GM04504 (cell line): ENCODE results near the gene MYL10.
A peak's percentile ranks its signal among the peaks of the same experiment; 100 is the strongest.

ENCODE experiments used
- DNase-seq: peaks from one replicate; pipeline ENCODE4 v3.0.0-alpha.2; 2012; ENCODE audit warnings: low read depth

MYL10 gene

GRCh38 chr7:101629171-101629570 lies at the start of gene MYL10:
MYL10 (minus strand) TSS chr7:101629296; CDS start chr7:101629118, 178 bp downstream.
- no peak for DNase-seq

- peak; percentile 85 for DNase-seq
Observed at GRCh38 chr7:101678658-101679057, 49.6 kb upstream of the MYL10 start.

GRCh38 chr7:101677797-101678479 lies 48.8 kb upstream of the MYL10 start:
- no peak for DNase-seq

- DNase-seq: no peak
Observed at GRCh38 chr7:101677391-101677790, 48.3 kb upstream of the MYL10 start.

GRCh38 chr7:101676956-101677355 lies 47.9 kb upstream of the MYL10 start:
- no peak for DNase-seq

GRCh38 chr7:101676062-101676598 lies 47.0 kb upstream of the MYL10 start:
- DNase-seq: no peak

- DNase-seq: no peak
Observed at GRCh38 chr7:101674439-101674838, 45.3 kb upstream of the MYL10 start.

GRCh38 chr7:101673951-101674350 lies 44.9 kb upstream of the MYL10 start:
- no peak for DNase-seq

- no peak for DNase-seq
Observed at GRCh38 chr7:101673315-101673714, 44.2 kb upstream of the MYL10 start.

GRCh38 chr7:101671371-101672356 lies 42.6 kb upstream of the MYL10 start:
- no peak for DNase-seq

- DNase-seq: no peak
Observed at GRCh38 chr7:101669307-101669706, 40.2 kb upstream of the MYL10 start.

GRCh38 chr7:101668726-101669125 lies 39.6 kb upstream of the MYL10 start:
- DNase-seq: no peak

- DNase-seq: no peak
Observed at GRCh38 chr7:101667920-101668319, 38.8 kb upstream of the MYL10 start.

- no peak for DNase-seq
Observed at GRCh38 chr7:101667399-101667798, 38.3 kb upstream of the MYL10 start.

- no peak for DNase-seq
Observed at GRCh38 chr7:101666741-101667140, 37.6 kb upstream of the MYL10 start.

GRCh38 chr7:101666293-101666692 lies 37.2 kb upstream of the MYL10 start:
- no peak for DNase-seq

- DNase-seq: no peak
Observed at GRCh38 chr7:101664893-101665471, 35.9 kb upstream of the MYL10 start.

- no peak for DNase-seq
Observed at GRCh38 chr7:101664436-101664835, 35.3 kb upstream of the MYL10 start.

- no peak for DNase-seq
Observed at GRCh38 chr7:101663747-101664146, 34.7 kb upstream of the MYL10 start.

- DNase-seq: no peak
Observed at GRCh38 chr7:101662447-101662998, 33.4 kb upstream of the MYL10 start.

GRCh38 chr7:101659706-101660105 lies 30.6 kb upstream of the MYL10 start:
- no peak for DNase-seq

GRCh38 chr7:101657171-101657570 lies 28.1 kb upstream of the MYL10 start:
- DNase-seq: no peak
